Ovary (tissue), 9 donors: ENCODE results near the gene VWDE. TPM values are rescaled to one million over a fixed set of nuclear protein-coding genes. Genes with fewer than 3 reads are reported as not detected.
"Not testable (repeated sequence)": the region's sequence is repeated elsewhere in the genome, so short reads cannot be mapped to it uniquely, and the experiment has no call there.

ENCODE experiments used
- DNase-seq, 5 donors: peaks; one replicate each; pipeline ENCODE4 v3.0.0-alpha.2; 2019 to 2020
- H3K27ac ChIP-seq, 2 donors: fragments of 200-600 bp; one replicate each; pipeline versions ENCODE4 v1.5.1 to v1.8.0; 2019 to 2022
- H3K27me3 ChIP-seq: fragments of 200-600 bp; one replicate; pipeline ENCODE4 v1.8.0; 2022
- H3K36me3 ChIP-seq: fragments of 200-600 bp; sonication (generic); one replicate; pipeline ENCODE4 v1.5.1; 2019
- H3K4me1 ChIP-seq: one replicate; pipeline ENCODE4 v1.8.1; 2013; ENCODE audit warnings: mild to moderate bottlenecking, moderate library complexity; ENCODE audit not compliant: insufficient read depth
- H3K4me3 ChIP-seq: fragments of 200-600 bp; sonication (generic); one replicate; pipeline ENCODE4 v1.5.1; 2017
- H3K9me3 ChIP-seq, 2 donors: fragments of 200-600 bp in 1 of 2; sonication (generic) in 1 of 2; one replicate each; pipeline versions ENCODE4 v1.5.1 to v1.8.1; 2013 to 2019; ENCODE audit warnings: mild to moderate bottlenecking in 1 of 2, moderate library complexity in 1 of 2
- CTCF ChIP-seq, 3 donors: fragments of 450-650 bp in 2 of 3; fragments of 200-600 bp in 1 of 3; IDR thresholded peaks; one replicate each; pipeline versions ENCODE4 v1.5.1 to v1.8.0; 2016 to 2022; ENCODE audit warnings: antibody characterized with exemption in 3 of 3, mild to moderate bottlenecking in 1 of 3
- EP300 ChIP-seq: sonication (generic); formaldehyde crosslinking; IDR thresholded peaks from one replicate; pipeline ENCODE4 v1.6.1; 2017; ENCODE audit warnings: antibody characterized with exemption
- POLR2A ChIP-seq: fragments of 450-650 bp; IDR thresholded peaks from one replicate; pipeline ENCODE4 v1.6.1; 2017; ENCODE audit warnings: antibody characterized with exemption, mild to moderate bottlenecking, moderate library complexity
- WGBS, 3 donors: extraction: QIAGEN DNeasy Blood & Tissue Kit in 1 of 3; methylation state at CpG; one replicate each; pipeline versions ENCODE4 v1.1.5 to v1.1.7; 2013 to 2017; 5-methylcytosine and 5-hydroxymethylcytosine counted together
- intact Hi-C, 4 donors: fragments of 100-400 bp; cut with DNase I; formaldehyde crosslinking; loops; one replicate each; pipeline versions ENCODE4 v1.11.0 to v1.15.1; 2022 to 2023
- polyA plus RNA-seq, 2 donors: library from polyadenylated mRNA; stranded (reverse); fragments of 200-250 nt in 1 of 2; fragments of 350-450 nt in 1 of 2; fragmentation: Illumina TruSeq in 1 of 2; extraction: RNeasy Lipid Tissue Mini Kit (QIAGEN cat#74804) in 1 of 2; gene quantifications; one replicate each; pipeline ENCODE4 v1.2.3, GENCODE V29; 2013 to 2014
- total RNA-seq, 7 donors: library from RNA; depleted of rRNA in 2 of 7; stranded (reverse); fragments of >200 nt in 2 of 7; fragmentation: NEBNext Ultra II Directional in 3 of 7; extraction: Animal tissue kit (Norgen Biotek cat#: 25700) in 3 of 7; gene quantifications; one replicate each; pipeline versions ENCODE4 v1.1.0 to v1.2.4, GENCODE V29; 2016 to 2023
- donor health status: DM: no; HTN: no; CAD: no; lungs with moderate emphysema.
- donor health status: DM: no; HTN: no; CAD: no.
- donor health status: Bipolar disorder and iron deficiency.
- donor health status: DM: yes; HTN: yes; CAD: no.
- donor health status: DM: no; HTN: no; CAD: no.
- donor health status: DM: yes; HTN: yes; CAD: no.

Gene VWDE
- total and polyA plus RNA-seq, 9 donors: 0.08 to 2.6 (median 0.55) TPM; not detected in 1

GRCh38 chr7:12418452-12418851 lies 14.8 kb upstream of the VWDE start:
- no peaks in the 10 kb centered on the region for H3K4me1 ChIP-seq
- DNase-seq: no peak
- H3K36me3 ChIP-seq: no peaks in the 10 kb centered on the region
- H3K9me3 ChIP-seq: no peaks in the 10 kb centered on the region
- H3K27me3 ChIP-seq: no peaks in the 10 kb centered on the region
- intact Hi-C loops: no loop called here
- H3K27ac ChIP-seq: no peak overlapping the region
- H3K4me3 ChIP-seq: no peak overlapping the region
- TF ChIP-seq EP300: no peak
- TF ChIP-seq CTCF (IDR thresholded peaks at IDR 0.05): no peak
- TF ChIP-seq POLR2A: no peak

DNA sequence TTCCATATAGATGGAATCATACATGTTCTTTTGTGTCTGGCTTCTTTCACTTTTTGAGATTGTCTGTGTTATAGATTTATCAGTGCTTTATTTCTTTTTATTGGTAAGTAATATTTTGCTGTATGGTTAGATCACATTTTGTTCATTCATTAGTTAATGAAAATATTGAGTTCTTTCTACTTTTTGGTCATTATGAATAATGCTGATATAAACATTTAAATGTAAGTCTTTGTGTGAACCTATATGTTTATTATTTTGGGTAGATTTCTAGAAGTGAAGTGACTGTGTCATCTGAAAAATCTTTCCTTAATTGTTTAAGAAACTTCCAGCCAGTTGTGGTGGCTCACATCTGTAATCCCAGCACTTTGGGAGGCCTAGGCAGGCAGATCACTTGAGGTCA lies 11.4 kb upstream of the VWDE start:
- no peak overlapping the region for H3K27ac ChIP-seq
- no peak for DNase-seq
- intact Hi-C loops: no loop called here
- TF ChIP-seq EP300 (no peak), POLR2A (no peak), CTCF (IDR thresholded peaks at IDR 0.05) (no peak)
- no peaks in the 10 kb centered on the region for H3K4me1 ChIP-seq
- H3K27me3 ChIP-seq: no peaks in the 10 kb centered on the region
- no peaks in the 10 kb centered on the region for H3K9me3 ChIP-seq
- no peaks in the 10 kb centered on the region for H3K36me3 ChIP-seq
- no peak overlapping the region for H3K4me3 ChIP-seq

- DNase-seq: no peak
- Histone ChIP-seq H3K9me3 (no peaks in the 10 kb centered on the region), H3K27me3 (no peaks in the 10 kb centered on the region), H3K36me3 (no peaks in the 10 kb centered on the region), H3K4me1 (no peaks in the 10 kb centered on the region), H3K4me3 (no peak overlapping the region), H3K27ac (no peak overlapping the region)
- 94 to 96% (median 95%) methylated on average over 1 of the region's 1 CpG for WGBS, 3 donors
- intact Hi-C loops: no loop called here
- no peak for TF ChIP-seq POLR2A
- TF ChIP-seq EP300: no peak
- TF ChIP-seq CTCF (IDR thresholded peaks at IDR 0.05): no peak
These were observed 8.7 kb upstream of the VWDE start for GRCh38 chr7:12412407-12412806.

- Histone ChIP-seq H3K4me1 (no peaks in the 10 kb centered on the region), H3K36me3 (no peaks in the 10 kb centered on the region), H3K4me3 (no peak overlapping the region), H3K27me3 (no peaks in the 10 kb centered on the region), H3K27ac (no peak overlapping the region), H3K9me3 (no peaks in the 10 kb centered on the region)
- intact Hi-C loops: no loop called here
- DNase-seq: no peak
- TF ChIP-seq CTCF (IDR thresholded peaks at IDR 0.05) (no peak), EP300 (no peak), POLR2A (no peak)
These were observed 6.9 kb upstream of the VWDE start for GRCh38 chr7:12410523-12410922.

DNA sequence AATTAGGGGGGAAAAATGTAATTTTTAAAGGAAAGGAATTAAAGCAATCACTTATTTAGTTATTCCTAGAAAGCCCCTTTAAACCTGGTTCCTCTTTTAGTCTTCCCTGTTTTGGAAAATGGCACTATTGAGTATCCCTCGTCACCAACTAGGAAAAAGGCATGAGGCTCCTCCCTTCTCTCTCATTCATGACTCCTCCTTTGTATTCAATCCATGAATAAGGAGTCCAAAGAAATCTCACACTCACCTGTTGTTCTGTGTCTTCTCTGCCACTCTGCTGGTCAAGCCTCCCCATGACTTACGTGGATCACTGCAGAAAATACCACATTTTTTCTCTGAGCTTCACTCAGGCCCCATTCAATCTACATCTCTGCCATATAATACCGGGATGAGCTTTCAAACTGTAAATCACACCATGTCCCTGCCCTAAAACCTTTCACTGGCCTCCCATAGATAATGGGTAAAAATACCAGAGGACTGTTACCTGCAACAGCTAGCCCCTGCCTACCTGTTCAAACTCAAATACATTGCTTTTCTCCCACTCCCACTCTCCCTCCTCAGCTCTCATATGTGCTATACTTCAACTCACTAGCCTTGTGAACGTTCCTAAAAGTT lies 5.5 kb upstream of the VWDE start:
- intact Hi-C loops: no loop called here
- Histone ChIP-seq H3K9me3 (no peaks in the 10 kb centered on the region), H3K27ac (no peak overlapping the region), H3K27me3 (no peaks in the 10 kb centered on the region), H3K4me1 (no peaks in the 10 kb centered on the region), H3K4me3 (no peak overlapping the region), H3K36me3 (no peaks in the 10 kb centered on the region)
- no peak for DNase-seq
- TF ChIP-seq CTCF (IDR thresholded peaks at IDR 0.05) (no peak), EP300 (no peak), POLR2A (no peak)
- WGBS, 3 donors: 71 to 75% (median 73%) methylated on average over 4 of the region's 4 CpGs

DNA sequence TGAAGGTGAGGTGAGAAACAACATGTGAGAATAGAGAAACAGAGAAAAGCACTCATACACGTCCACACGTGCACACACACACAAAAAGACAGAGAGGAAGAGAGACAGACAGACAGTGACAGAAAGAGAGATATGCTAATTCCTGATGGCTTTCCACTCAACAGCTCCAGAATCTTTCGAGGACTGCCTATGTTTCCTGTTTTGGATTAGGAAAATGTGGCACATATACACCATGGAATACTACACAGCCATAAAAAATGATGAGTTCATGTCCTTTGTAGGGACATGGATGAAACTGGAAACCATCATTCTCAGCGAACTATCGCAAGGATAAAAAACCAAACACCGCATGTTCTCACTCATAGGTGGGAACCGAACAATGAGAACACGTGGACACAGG lies 4.0 kb upstream of the VWDE start:
- H3K4me1 ChIP-seq, H3K36me3 ChIP-seq, intact Hi-C loops: not testable (repeated sequence)

More for the DNA sequence above, 4.0 kb upstream of the VWDE start:
- H3K4me3 ChIP-seq, H3K27me3 ChIP-seq, H3K9me3 ChIP-seq, H3K27ac ChIP-seq, DNase-seq: not testable (repeated sequence)
- 89 to 96% (median 96%) methylated on average over 8 of the region's 8 CpGs for WGBS, 3 donors
